HG03460 (cell line): ENCODE measurements around the gene STRADA.

Experiments used
- ATAC-seq: cut with Tn5 transposase; IDR thresholded peaks from one replicate; pipeline ENCODE4 v1.9.1; 2021; ENCODE audit not compliant: unreplicated experiment

Gene STRADA

GRCh38 chr17:63741408-63742173, at the start of gene STRADA:
STRADA (minus strand) TSS chr17:63741799; CDS start chr17:63728369, 13,430 bp downstream.
- ATAC-seq = peak; percentile 87

- ATAC-seq = no peak
Observed at GRCh38 chr17:63790057-63790456, 48.5 kb upstream of the STRADA start.

GRCh38 chr17:63786971-63787711, 45.5 kb upstream of the STRADA start:
- no peak for ATAC-seq

- ATAC-seq = no peak
Observed at GRCh38 chr17:63786117-63786516, 44.5 kb upstream of the STRADA start.

- ATAC-seq = no peak
Observed at GRCh38 chr17:63785556-63785955, 44.0 kb upstream of the STRADA start.

GRCh38 chr17:63783522-63783921, 41.9 kb upstream of the STRADA start:
- ATAC-seq = no peak

GRCh38 chr17:63780928-63781327, 39.3 kb upstream of the STRADA start:
- ATAC-seq = no peak

GRCh38 chr17:63780507-63780906, 38.9 kb upstream of the STRADA start:
- no peak for ATAC-seq

- no peak for ATAC-seq
Observed at GRCh38 chr17:63775420-63775819, 33.8 kb upstream of the STRADA start.

GRCh38 chr17:63774969-63775265, 33.3 kb upstream of the STRADA start:
- no peak for ATAC-seq

- ATAC-seq = peak; percentile 3
Observed at GRCh38 chr17:63774141-63774968, 32.8 kb upstream of the STRADA start, which contains the start of gene DDX42. DDX42 (plus strand) TSS chr17:63774170; CDS start chr17:63787050, 12,880 bp downstream.

GRCh38 chr17:63773272-63774140, 31.9 kb upstream of the STRADA start, which contains the start of gene CCDC47:
CCDC47 (minus strand) TSS chr17:63773597; CDS start chr17:63766175, 7,422 bp downstream.
- peak; percentile 86 for ATAC-seq

GRCh38 chr17:63772801-63773271, 31.2 kb upstream of the STRADA start:
- no peak for ATAC-seq

GRCh38 chr17:63768433-63768832, 26.8 kb upstream of the STRADA start:
- ATAC-seq = no peak

- no peak for ATAC-seq
Observed at GRCh38 chr17:63766754-63767153, 25.2 kb upstream of the STRADA start.

GRCh38 chr17:63764716-63765115, 23.1 kb upstream of the STRADA start:
- ATAC-seq = no peak

GRCh38 chr17:63762161-63763078, 20.8 kb upstream of the STRADA start:
- ATAC-seq = no peak

- ATAC-seq = no peak
Observed at GRCh38 chr17:63760771-63761539, 19.4 kb upstream of the STRADA start.
